IMR-90 (cell line): ENCODE measurements around the gene ANXA2. TPM values are rescaled to one million over a fixed set of nuclear protein-coding genes. Genes with fewer than 3 reads are reported as not detected.
A peak's percentile ranks its signal among the peaks of the same experiment; 100 is the strongest.

ENCODE experiments used
- ATAC-seq: fragments of 200-7000 bp; cut with Tn5 transposase; 2 replicates; pipeline ENCODE4 v1.9.1; 2020; ENCODE audit warnings: low read depth, mild to moderate bottlenecking, moderate library complexity
- BruUV-seq: library from RNA; stranded (reverse); fragments of 400-500 nt; replicated peaks from 2 replicates; lab custom pipeline; 2021; lab: Mats Ljungman, UMichigan
- CTCF ChIA-PET: fragments of 300-600 bp; formaldehyde crosslinking; extraction: SDS; loops from one replicate; lab custom pipeline; 2021; ENCODE audit warnings: antibody characterized with exemption; lab: Yijun Ruan, JAX
- POLR2A ChIA-PET: fragments of 300-600 bp; sonication (Branson Sonifier 250); formaldehyde crosslinking; loops from one replicate; lab custom pipeline; 2022; ENCODE audit warnings: antibody characterized with exemption; ENCODE audit not compliant: unreplicated experiment; lab: Charles Lee
- DNase-seq: peaks from one replicate; pipeline ENCODE4 v3.0.0; 2013
- H2AFZ ChIP-seq: replicated peaks from 2 replicates; pipeline ENCODE3; 2013; ENCODE audit warnings: low read length, mild to moderate bottlenecking; ENCODE audit not compliant: poor library complexity
- H2AK5ac ChIP-seq: 2 replicates; pipeline ENCODE4 v1.6.1; 2013; ENCODE audit warnings: low read depth, low read length, inconsistent platforms
- H2AK9ac ChIP-seq: replicated peaks from 2 replicates; pipeline ENCODE3; 2013; ENCODE audit warnings: mild to moderate bottlenecking, low read depth, low read length, moderate library complexity; ENCODE audit not compliant: poor library complexity
- H2BK120ac ChIP-seq: 2 replicates; pipeline ENCODE4 v1.6.1; 2013; ENCODE audit warnings: low read depth, low read length, inconsistent platforms
- H2BK15ac ChIP-seq: 3 replicates; pipeline ENCODE4 v1.6.1; 2013; ENCODE audit warnings: low read depth, low read length, inconsistent platforms
- H2BK20ac ChIP-seq: 2 replicates; pipeline ENCODE4 v1.6.1; 2013; ENCODE audit warnings: low read depth, mild to moderate bottlenecking, inconsistent platforms, low read length, moderate library complexity
- H2BK5ac ChIP-seq: 2 replicates; pipeline ENCODE4 v1.6.1; 2013; ENCODE audit warnings: mild to moderate bottlenecking, low read depth, low read length, inconsistent platforms; ENCODE audit not compliant: poor library complexity, severe bottlenecking
- H3K14ac ChIP-seq: replicated peaks from 2 replicates; pipeline ENCODE4 v1.6.1; 2013; ENCODE audit warnings: low read depth, low read length, inconsistent platforms
- H3K18ac ChIP-seq: 2 replicates; pipeline ENCODE4 v1.6.1; 2013; ENCODE audit warnings: low read depth, low read length, control low read depth
- H3K23ac ChIP-seq: 2 replicates; pipeline ENCODE4 v1.6.1; 2013; ENCODE audit warnings: low read depth, low read length, inconsistent platforms
- H3K27ac ChIP-seq: 2 replicates; pipeline ENCODE4 v1.5.1; 2013; ENCODE audit warnings: mild to moderate bottlenecking, control low read depth, low read length; ENCODE audit not compliant: insufficient read depth
- H3K27me3 ChIP-seq: 2 replicates; pipeline ENCODE4 v1.6.1; 2013; ENCODE audit warnings: low read length; ENCODE audit not compliant: control insufficient read depth, insufficient read depth
- H3K36me3 ChIP-seq: 2 replicates; pipeline ENCODE4 v1.6.1; 2013; ENCODE audit warnings: low read length, mixed read lengths; ENCODE audit not compliant: control insufficient read depth, insufficient read depth
- H3K4ac ChIP-seq: 2 replicates; pipeline ENCODE4 v1.6.1; 2013; ENCODE audit warnings: low read depth, low read length, inconsistent platforms
- H3K4me1 ChIP-seq: 2 replicates; pipeline ENCODE4 v1.6.1; 2013; ENCODE audit warnings: low read length, mixed read lengths; ENCODE audit not compliant: control insufficient read depth, insufficient read depth
- H3K4me2 ChIP-seq: 2 replicates; pipeline ENCODE4 v1.6.1; 2013; ENCODE audit warnings: low read depth, mild to moderate bottlenecking, control low read depth, low read length, moderate library complexity
- H3K4me3 ChIP-seq: 2 replicates; pipeline ENCODE4 v1.5.1; 2013; ENCODE audit warnings: low read depth, mild to moderate bottlenecking, control low read depth, low read length, moderate library complexity; ENCODE audit not compliant: insufficient read depth
- H3K56ac ChIP-seq: 2 replicates; pipeline ENCODE4 v1.6.1; 2013; ENCODE audit warnings: low read length, inconsistent platforms; ENCODE audit not compliant: insufficient read depth; ENCODE audit errors: extremely low read depth
- H3K79me1 ChIP-seq, 2 experiments: 2 replicates each; pipeline ENCODE4 v1.6.1; 2013; ENCODE audit warnings: low read length in 2 of 2, inconsistent platforms in 1 of 2, low read depth in 1 of 2
- H3K9ac ChIP-seq: 2 replicates; pipeline ENCODE4 v1.6.1; 2013; ENCODE audit warnings: low read depth, low read length, control low read depth
- H3K9me1 ChIP-seq: 2 replicates; pipeline ENCODE4 v1.6.1; 2013; ENCODE audit warnings: low read length, inconsistent platforms; ENCODE audit not compliant: insufficient read depth
- H3K9me3 ChIP-seq: 2 replicates; pipeline ENCODE4 v1.6.1; 2013; ENCODE audit warnings: low read length; ENCODE audit not compliant: control insufficient read depth, insufficient read depth
- H4K20me1 ChIP-seq: 2 replicates; pipeline ENCODE4 v1.6.1; 2013; ENCODE audit warnings: low read length, inconsistent platforms; ENCODE audit not compliant: insufficient read depth
- H4K5ac ChIP-seq: 2 replicates; pipeline ENCODE4 v1.6.1; 2013; ENCODE audit warnings: mild to moderate bottlenecking, low read depth, low read length, control low read depth
- H4K8ac ChIP-seq, 2 experiments: 2 replicates each; pipeline ENCODE4 v1.6.1; 2013; ENCODE audit warnings: low read depth in 2 of 2, low read length in 2 of 2, control low read depth in 1 of 2, inconsistent platforms in 1 of 2
- H4K91ac ChIP-seq: 2 replicates; pipeline ENCODE4 v1.6.1; 2013; ENCODE audit warnings: low read depth, low read length, inconsistent platforms; ENCODE audit not compliant: insufficient read depth
- FOS ChIP-seq: fragments of 150-350 bp; IDR thresholded peaks from 2 replicates; pipeline ENCODE4 v1.6.1; 2016; ENCODE audit warnings: low read depth, low read length
- MAFK ChIP-seq: IDR thresholded peaks from 2 replicates; pipeline ENCODE4 v1.6.1; 2012; ENCODE audit warnings: low read depth, low read length, improper control_type of control experiment
- MXI1 ChIP-seq: IDR thresholded peaks from 2 replicates; pipeline ENCODE4 v1.6.1; 2012; ENCODE audit warnings: low read depth, mild to moderate bottlenecking, low read length, moderate library complexity, borderline replicate concordance
- NFE2L2 ChIP-seq: fragments of 150-350 bp; IDR thresholded peaks from 2 replicates; pipeline ENCODE4 v1.6.1; 2016; ENCODE audit warnings: low read depth, mild to moderate bottlenecking, low read length
- RCOR1 ChIP-seq: IDR thresholded peaks from 2 replicates; pipeline ENCODE4 v1.6.1; 2012; ENCODE audit warnings: mild to moderate bottlenecking, low read length, improper control_type of control experiment; ENCODE audit not compliant: insufficient replicate concordance
- RFX5 ChIP-seq: IDR thresholded peaks from 2 replicates; pipeline ENCODE4 v1.8.0; 2012; ENCODE audit warnings: low read depth, mild to moderate bottlenecking, low read length, moderate library complexity
- WGBS, 2 experiments: methylation state at CpG; one replicate each; pipeline versions ENCODE4 v1.1.5 to v1.1.7; 2013; ENCODE audit warnings: missing lambda C conversion rate in 2 of 2; ENCODE audit not compliant: insufficient read length in 1 of 2; ENCODE audit errors: extremely low coverage in 2 of 2; 5-methylcytosine and 5-hydroxymethylcytosine counted together
- dilution Hi-C: fragments of 300-500 bp; cut with HindIII; formaldehyde crosslinking; loops from one replicate; pipeline ENCODE4 v1.14.3; 2018; ENCODE audit warnings: low sequenced_read_pairs; ENCODE audit not compliant: unreplicated experiment
- in situ Hi-C: fragments of 300-500 bp; cut with MboI; formaldehyde crosslinking; loops from 3 replicates; pipeline ENCODE4 v1.14.3; 2019; ENCODE audit warnings: low sequenced_read_pairs, inconsistent platforms, mixed read lengths
- intact Hi-C: fragments of 100-400 bp; cut with micrococcal nuclease; formaldehyde crosslinking; loops from 2 replicates; pipeline ENCODE4 v1.10.0; 2022
- polyA plus RNA-seq, 3 experiments: library from polyadenylated mRNA; depleted of rRNA; stranded (reverse); fragments of >200 nt; gene quantifications; 2 replicates each; pipeline ENCODE4 v1.2.3, GENCODE V29; 2012; ENCODE audit warnings: low replicate concordance in 1 of 3
- total RNA-seq: library from RNA; depleted of rRNA; stranded (reverse); fragments of >200 nt; gene quantifications from 2 replicates; pipeline ENCODE4 v1.2.3, GENCODE V29; 2012
- TF ChIP-seq, protein P1 (sequence below): fragments of 150-350 bp; IDR thresholded peaks from 2 replicates; pipeline ENCODE4 v1.6.1; 2017; ENCODE audit warnings: mild to moderate bottlenecking, antibody characterized with exemption, low read length, low read depth
- TF ChIP-seq, protein P2 (sequence below): fragments of 150-350 bp; IDR thresholded peaks from 2 replicates; pipeline ENCODE4 v1.6.1; 2016; ENCODE audit warnings: low read depth, mild to moderate bottlenecking, low read length, moderate library complexity, borderline replicate concordance

The ANXA2 gene
- total and polyA plus RNA-seq, 2 of the 4 experiments (the other 2 are of a cell fraction): 7,454 to 8,412 TPM

DNA sequence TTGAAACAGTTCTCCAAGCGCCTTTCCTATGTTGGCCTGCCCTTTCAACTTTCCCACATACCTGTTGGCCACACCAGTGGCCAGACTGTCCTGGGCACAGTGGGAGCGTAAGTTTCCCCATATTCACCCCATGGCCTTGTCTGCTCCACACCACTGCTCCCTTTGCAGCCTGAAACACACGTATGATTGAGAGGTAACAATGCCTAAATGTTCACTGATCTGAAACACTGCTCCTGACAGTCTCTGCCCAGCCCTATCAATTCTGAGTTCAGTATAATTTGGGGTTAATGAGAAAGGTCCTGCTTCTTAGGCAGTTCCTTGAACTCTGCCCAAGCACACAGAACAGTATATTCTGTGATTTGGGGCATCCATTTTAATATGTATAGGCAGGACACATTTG is 52.2 kb downstream of the ANXA2 start:
- no peak overlapping the region for H3K4ac ChIP-seq
- DNase-seq (no peak), ATAC-seq (no peak)
- H3K36me3 ChIP-seq: peaks cover 44% of the 10 kb centered on the region
- no peak overlapping the region for H2BK15ac ChIP-seq
- no peaks in the 10 kb centered on the region; the same call in 1 of the 2 replicates for H3K9me1 ChIP-seq
- no peak overlapping the region for H3K4me3 ChIP-seq
- no peak overlapping the region for H3K18ac ChIP-seq
- H3K4me2 ChIP-seq: no peak overlapping the region
- POLR2A ChIA-PET: no interaction called here
- TF ChIP-seq MAFK (no peak), NFE2L2 (no peak), MXI1 (no peak), FOS (no peak), RFX5 (no peak), RCOR1 (no peak)
- TF ChIP-seq, protein P1, sequence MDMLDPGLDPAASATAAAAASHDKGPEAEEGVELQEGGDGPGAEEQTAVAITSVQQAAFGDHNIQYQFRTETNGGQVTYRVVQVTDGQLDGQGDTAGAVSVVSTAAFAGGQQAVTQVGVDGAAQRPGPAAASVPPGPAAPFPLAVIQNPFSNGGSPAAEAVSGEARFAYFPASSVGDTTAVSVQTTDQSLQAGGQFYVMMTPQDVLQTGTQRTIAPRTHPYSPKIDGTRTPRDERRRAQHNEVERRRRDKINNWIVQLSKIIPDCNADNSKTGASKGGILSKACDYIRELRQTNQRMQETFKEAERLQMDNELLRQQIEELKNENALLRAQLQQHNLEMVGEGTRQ: no peak
- TF ChIP-seq, protein P2, sequence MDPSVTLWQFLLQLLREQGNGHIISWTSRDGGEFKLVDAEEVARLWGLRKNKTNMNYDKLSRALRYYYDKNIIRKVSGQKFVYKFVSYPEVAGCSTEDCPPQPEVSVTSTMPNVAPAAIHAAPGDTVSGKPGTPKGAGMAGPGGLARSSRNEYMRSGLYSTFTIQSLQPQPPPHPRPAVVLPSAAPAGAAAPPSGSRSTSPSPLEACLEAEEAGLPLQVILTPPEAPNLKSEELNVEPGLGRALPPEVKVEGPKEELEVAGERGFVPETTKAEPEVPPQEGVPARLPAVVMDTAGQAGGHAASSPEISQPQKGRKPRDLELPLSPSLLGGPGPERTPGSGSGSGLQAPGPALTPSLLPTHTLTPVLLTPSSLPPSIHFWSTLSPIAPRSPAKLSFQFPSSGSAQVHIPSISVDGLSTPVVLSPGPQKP: no peak
- no peak overlapping the region for H2AFZ ChIP-seq
- dilution Hi-C loops: no loop called here
- intact Hi-C loops: no loop called here
- CTCF ChIA-PET: no interaction called here
- BruUV-seq: no TSS peak
- no peaks in the 10 kb centered on the region for H3K9me3 ChIP-seq
- peaks cover 60% of the 10 kb centered on the region for H4K20me1 ChIP-seq
- WGBS, 2 experiments: no CpG with 5 or more reads among the region's 3 CpGs
- H3K14ac ChIP-seq: no peak overlapping the region
- peaks cover 1% of the 10 kb centered on the region for H3K4me1 ChIP-seq
- in situ Hi-C loops: loop anchor here (25.0 kb wide), 1 partner anchor 1492 kb away; no protein-coding TSS in a partner anchor
- H3K56ac ChIP-seq: no peak overlapping the region
- no peak overlapping the region for H2BK20ac ChIP-seq
- H2BK120ac ChIP-seq: no peak overlapping the region
- no peak overlapping the region for H2AK5ac ChIP-seq
- peaks cover 19 to 29% of the 10 kb centered on the region in 2 experiments for H3K79me1 ChIP-seq
- H3K27ac ChIP-seq: no peak overlapping the region
- no peak overlapping the region for H2BK5ac ChIP-seq
- H3K27me3 ChIP-seq: no peaks in the 10 kb centered on the region
- no peak overlapping the region for H3K9ac ChIP-seq
- H2AK9ac ChIP-seq: no peak overlapping the region
- peak overlapping the region in 1 of 2 experiments; percentile 1; a peak in 1 of 4 replicates for H4K8ac ChIP-seq
- H4K91ac ChIP-seq: no peak overlapping the region
- no peak overlapping the region for H4K5ac ChIP-seq
- H3K23ac ChIP-seq: no peak overlapping the region
